ENCODE measurements around the gene PTPRR.

Gene PTPRR

GRCh38 chr12:70919597-70920035, 922 bp downstream of the PTPRR start:
- Histone ChIP-seq H3K4me1 (ENCODE audit: insufficient read depth, low read length, poor library complexity, severe bottlenecking) (no peaks in the 10 kb centered on the region), H3F3A (ENCODE audit: low read depth) (no peaks in the 10 kb centered on the region), H4K20me1 (ENCODE audit: insufficient read depth, low read length, poor library complexity, severe bottlenecking) (no peaks in the 10 kb centered on the region), H3K9ac (ENCODE audit: low read depth, low read length, poor library complexity, severe bottlenecking) (no peak overlapping the region), H3K79me2 (ENCODE audit: insufficient read depth, low read length) (no peaks in the 10 kb centered on the region), H3K4me3 (ENCODE audit: low read length, poor library complexity, severe bottlenecking) (no peak overlapping the region), H3K4me2 (ENCODE audit: low read depth, low read length, poor library complexity, severe bottlenecking) (no peak overlapping the region), H3K9me3 (ENCODE audit: insufficient read depth, low read depth, low read length) (no peaks in the 10 kb centered on the region), H3K36me3 (ENCODE audit: insufficient read depth, low read length) (no peaks in the 10 kb centered on the region), H2AFZ (ENCODE audit: low read length) (no peak overlapping the region), H3K9me2 (replicated peaks; ENCODE audit: low read depth, low read length) (no peaks in the 10 kb centered on the region), H3K27me3 (ENCODE audit: insufficient read depth, low read length, poor library complexity, severe bottlenecking) (no peaks in the 10 kb centered on the region)
- TF ChIP-seq EZH2phosphoT487 (IDR thresholded peaks at IDR 0.05; ENCODE audit: borderline replicate concordance) (no peak), CTCF (conservative IDR thresholded peaks at IDR 0.05; ENCODE audit: low read length) (no peak)

GRCh38 chr12:70919176-70919575, 1.4 kb downstream of the PTPRR start:
- Histone ChIP-seq H3K4me2 (ENCODE audit: low read depth, low read length, poor library complexity, severe bottlenecking) (no peak overlapping the region), H3F3A (ENCODE audit: low read depth) (no peaks in the 10 kb centered on the region), H3K27me3 (ENCODE audit: insufficient read depth, low read length, poor library complexity, severe bottlenecking) (no peaks in the 10 kb centered on the region), H3K9me3 (ENCODE audit: insufficient read depth, low read depth, low read length) (no peaks in the 10 kb centered on the region), H3K9me2 (replicated peaks; ENCODE audit: low read depth, low read length) (no peaks in the 10 kb centered on the region), H3K4me3 (ENCODE audit: low read length, poor library complexity, severe bottlenecking) (no peak overlapping the region), H4K20me1 (ENCODE audit: insufficient read depth, low read length, poor library complexity, severe bottlenecking) (no peaks in the 10 kb centered on the region), H2AFZ (ENCODE audit: low read length) (no peak overlapping the region), H3K4me1 (ENCODE audit: insufficient read depth, low read length, poor library complexity, severe bottlenecking) (no peaks in the 10 kb centered on the region), H3K79me2 (ENCODE audit: insufficient read depth, low read length) (no peaks in the 10 kb centered on the region), H3K9ac (ENCODE audit: low read depth, low read length, poor library complexity, severe bottlenecking) (no peak overlapping the region), H3K36me3 (ENCODE audit: insufficient read depth, low read length) (no peaks in the 10 kb centered on the region)
- TF ChIP-seq EZH2phosphoT487 (IDR thresholded peaks at IDR 0.05; ENCODE audit: borderline replicate concordance) (no peak), CTCF (conservative IDR thresholded peaks at IDR 0.05; ENCODE audit: low read length) (no peak)

- no peaks in the 10 kb centered on the region for H3F3A ChIP-seq (ENCODE audit: low read depth)
- no peaks in the 10 kb centered on the region for H3K79me2 ChIP-seq (ENCODE audit: insufficient read depth, low read length)
- no peak overlapping the region for H3K4me3 ChIP-seq (ENCODE audit: low read length, poor library complexity, severe bottlenecking)
- no peaks in the 10 kb centered on the region for H4K20me1 ChIP-seq (ENCODE audit: insufficient read depth, low read length, poor library complexity, severe bottlenecking)
- no peak overlapping the region for H2AFZ ChIP-seq (ENCODE audit: low read length)
- TF ChIP-seq CTCF (conservative IDR thresholded peaks at IDR 0.05; ENCODE audit: low read length) (no peak), EZH2phosphoT487 (IDR thresholded peaks at IDR 0.05; ENCODE audit: borderline replicate concordance) (no peak)
- no peak overlapping the region for H3K9ac ChIP-seq (ENCODE audit: low read depth, low read length, poor library complexity, severe bottlenecking)
- no peaks in the 10 kb centered on the region for H3K27me3 ChIP-seq (ENCODE audit: insufficient read depth, low read length, poor library complexity, severe bottlenecking)
- H3K4me2 ChIP-seq (ENCODE audit: low read depth, low read length, poor library complexity, severe bottlenecking), result no peak overlapping the region
- no peaks in the 10 kb centered on the region for H3K9me3 ChIP-seq (ENCODE audit: insufficient read depth, low read depth, low read length)
- H3K4me1 ChIP-seq (ENCODE audit: insufficient read depth, low read length, poor library complexity, severe bottlenecking), result no peaks in the 10 kb centered on the region
- H3K9me2 ChIP-seq (replicated peaks; ENCODE audit: low read depth, low read length), result no peaks in the 10 kb centered on the region
- H3K36me3 ChIP-seq (ENCODE audit: insufficient read depth, low read length), result no peaks in the 10 kb centered on the region
Observed at GRCh38 chr12:70918321-70918720, 2.2 kb downstream of the PTPRR start.

Measured in Loucy (cell line).